ENCODE measurements around the gene SCUBE3.

The SCUBE3 gene

DNA sequence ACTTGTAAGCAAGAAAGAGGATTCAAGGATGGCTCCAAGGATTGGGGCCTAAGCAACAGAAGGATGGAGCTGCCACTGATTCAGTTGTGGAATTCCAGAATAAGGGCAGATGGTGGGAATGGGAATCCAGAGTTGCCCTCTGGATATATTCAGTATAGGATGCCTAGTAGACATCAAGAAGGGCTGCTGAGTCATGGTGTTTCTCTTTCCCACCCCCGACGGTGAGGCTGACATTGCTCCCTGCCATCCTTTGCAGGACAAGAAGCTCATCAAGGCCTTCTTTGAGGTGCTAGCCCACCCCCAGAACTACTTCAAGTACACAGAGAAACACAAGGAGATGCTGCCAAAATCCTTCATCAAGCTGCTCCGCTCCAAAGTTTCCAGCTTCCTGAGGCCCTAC, 34.5 kb downstream of the SCUBE3 start:
- no peak for ATAC-seq (ENCODE audit: insufficient read depth, low read depth)

DNA sequence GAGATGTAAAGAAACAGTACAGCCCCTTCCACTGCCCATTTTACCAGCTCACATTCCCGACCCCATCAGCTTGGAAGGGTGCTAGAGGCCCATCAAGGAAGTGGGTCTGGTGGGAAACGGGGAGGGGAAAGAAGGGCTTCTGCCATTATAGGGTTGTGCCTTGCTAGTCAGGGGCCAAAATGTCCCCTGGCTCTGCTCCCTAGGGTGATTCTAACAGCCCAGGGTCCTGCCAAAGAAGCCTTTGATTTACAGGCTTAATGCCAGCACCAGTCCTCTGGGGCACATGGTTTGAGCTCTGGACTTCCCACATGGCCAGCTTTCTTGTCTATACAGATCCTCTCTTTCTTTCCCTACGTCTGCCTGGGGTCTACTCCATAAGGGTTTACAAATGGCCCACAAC, 35.2 kb downstream of the SCUBE3 start:
- Histone ChIP-seq H2AFZ (ENCODE audit: low read depth, low read length) (no peak overlapping the region), H3K36me3 (ENCODE audit: insufficient read depth, low read length) (peaks cover 17% of the 10 kb centered on the region), H3K4me1 (ENCODE audit: insufficient read depth, low read length) (no peaks in the 10 kb centered on the region), H3K27ac (ENCODE audit: low read length) (no peak overlapping the region), H4K20me1 (ENCODE audit: insufficient read depth, low read length) (peaks cover 23% of the 10 kb centered on the region), H3K4me3 (ENCODE audit: low read depth in 1 of 2, low read length in 2 of 2) (no peak overlapping the region), H3K79me2 (ENCODE audit: insufficient read depth, low read length) (peaks cover 17% of the 10 kb centered on the region), H3K4me2 (ENCODE audit: insufficient read depth, low read length) (no peak overlapping the region), H3K9ac (ENCODE audit: low read depth, low read length) (no peak overlapping the region), H3K27me3 (ENCODE audit: insufficient read depth, low read length, poor library complexity) (no peaks in the 10 kb centered on the region), H3K9me3 (ENCODE audit: insufficient read depth, low read length, severe bottlenecking) (no peaks in the 10 kb centered on the region)
- TF ChIP-seq CTCF (IDR thresholded peaks at IDR 0.05; ENCODE audit: borderline replicate concordance, extremely low read depth, low read length, poor library complexity, severe bottlenecking) (no peak), EZH2 (IDR thresholded peaks at IDR 0.05; ENCODE audit: borderline replicate concordance, low read depth, low read length, severe bottlenecking) (no peak)
- no peak for DNase-seq
- no peak for ATAC-seq (ENCODE audit: insufficient read depth, low read depth)

More for the DNA sequence above, 34.5 kb downstream of the SCUBE3 start:
- Histone ChIP-seq H3K36me3 (ENCODE audit: insufficient read depth, low read length) (peaks cover 17% of the 10 kb centered on the region), H3K9ac (ENCODE audit: low read depth, low read length) (no peak overlapping the region), H3K4me3 (ENCODE audit: low read depth in 1 of 2, low read length in 2 of 2) (no peak overlapping the region), H2AFZ (ENCODE audit: low read depth, low read length) (no peak overlapping the region), H3K27ac (ENCODE audit: low read length) (no peak overlapping the region), H4K20me1 (ENCODE audit: insufficient read depth, low read length) (peaks cover 24% of the 10 kb centered on the region), H3K79me2 (ENCODE audit: insufficient read depth, low read length) (peaks cover 17% of the 10 kb centered on the region), H3K4me1 (ENCODE audit: insufficient read depth, low read length) (no peaks in the 10 kb centered on the region), H3K9me3 (ENCODE audit: insufficient read depth, low read length, severe bottlenecking) (no peaks in the 10 kb centered on the region), H3K4me2 (ENCODE audit: insufficient read depth, low read length) (no peak overlapping the region), H3K27me3 (ENCODE audit: insufficient read depth, low read length, poor library complexity) (no peaks in the 10 kb centered on the region)
- no peak for TF ChIP-seq CTCF (IDR thresholded peaks at IDR 0.05; ENCODE audit: borderline replicate concordance, extremely low read depth, low read length, poor library complexity, severe bottlenecking)
- TF ChIP-seq EZH2 (IDR thresholded peaks at IDR 0.05; ENCODE audit: borderline replicate concordance, low read depth, low read length, severe bottlenecking) = no peak
- DNase-seq = no peak

GRCh38 chr6:35251949-35252348, 38.2 kb downstream of the SCUBE3 start:
- no peaks in the 10 kb centered on the region for H3K4me1 ChIP-seq (ENCODE audit: insufficient read depth, low read length)
- H3K4me2 ChIP-seq (ENCODE audit: insufficient read depth, low read length) = no peak overlapping the region
- DNase-seq (no peak), ATAC-seq (ENCODE audit: insufficient read depth, low read depth) (no peak)
- H3K79me2 ChIP-seq (ENCODE audit: insufficient read depth, low read length) = peaks cover 20% of the 10 kb centered on the region
- H2AFZ ChIP-seq (ENCODE audit: low read depth, low read length) = no peak overlapping the region
- peaks cover 9% of the 10 kb centered on the region; the same call in 1 of the 2 replicates for H4K20me1 ChIP-seq (ENCODE audit: insufficient read depth, low read length)
- H3K9me3 ChIP-seq (ENCODE audit: insufficient read depth, low read length, severe bottlenecking) = no peaks in the 10 kb centered on the region
- H3K27me3 ChIP-seq (ENCODE audit: insufficient read depth, low read length, poor library complexity) = no peaks in the 10 kb centered on the region
- TF ChIP-seq EZH2 (IDR thresholded peaks at IDR 0.05; ENCODE audit: borderline replicate concordance, low read depth, low read length, severe bottlenecking) (no peak), CTCF (IDR thresholded peaks at IDR 0.05; ENCODE audit: borderline replicate concordance, extremely low read depth, low read length, poor library complexity, severe bottlenecking) (no peak)
- H3K9ac ChIP-seq (ENCODE audit: low read depth, low read length) = no peak overlapping the region
- H3K4me3 ChIP-seq (ENCODE audit: low read depth in 1 of 2, low read length in 2 of 2) = no peak overlapping the region
- no peak overlapping the region for H3K27ac ChIP-seq (ENCODE audit: low read length)
- no peaks in the 10 kb centered on the region; the same call in 1 of the 2 replicates for H3K36me3 ChIP-seq (ENCODE audit: insufficient read depth, low read length)

DNA sequence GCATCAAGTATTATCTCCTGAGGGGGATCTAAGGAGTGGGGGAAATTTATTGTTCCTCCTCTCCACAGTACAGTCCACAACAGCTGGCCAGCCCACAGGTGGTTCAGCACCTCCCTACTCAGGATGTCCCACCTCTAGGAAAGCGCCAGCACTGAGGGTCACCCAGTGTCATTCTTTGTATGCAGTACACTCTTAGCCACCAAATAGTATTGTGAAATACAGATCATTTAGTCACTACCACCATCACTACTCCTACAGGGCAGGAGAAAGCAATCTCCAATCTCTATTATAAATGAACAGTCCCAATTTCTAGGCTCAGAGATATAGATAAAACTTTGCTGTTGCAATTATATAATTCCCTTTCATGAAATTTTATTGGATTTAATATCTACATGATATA, 39.5 kb downstream of the SCUBE3 start:
- TF ChIP-seq CTCF (IDR thresholded peaks at IDR 0.05; ENCODE audit: borderline replicate concordance, extremely low read depth, low read length, poor library complexity, severe bottlenecking) (no peak), EZH2 (IDR thresholded peaks at IDR 0.05; ENCODE audit: borderline replicate concordance, low read depth, low read length, severe bottlenecking) (no peak)
- H3K36me3 ChIP-seq (ENCODE audit: insufficient read depth, low read length) = no peaks in the 10 kb centered on the region; the same call in 1 of the 2 replicates
- H3K27me3 ChIP-seq (ENCODE audit: insufficient read depth, low read length, poor library complexity) = no peaks in the 10 kb centered on the region
- no peaks in the 10 kb centered on the region for H3K9me3 ChIP-seq (ENCODE audit: insufficient read depth, low read length, severe bottlenecking)
- H3K4me1 ChIP-seq (ENCODE audit: insufficient read depth, low read length) = peaks cover 9% of the 10 kb centered on the region
- peaks cover 28% of the 10 kb centered on the region for H3K79me2 ChIP-seq (ENCODE audit: insufficient read depth, low read length)
- H4K20me1 ChIP-seq (ENCODE audit: insufficient read depth, low read length) = peaks cover 7% of the 10 kb centered on the region; the same call in 1 of the 2 replicates
- H3K4me3 ChIP-seq (ENCODE audit: low read depth in 1 of 2, low read length in 2 of 2) = no peak overlapping the region
- ATAC-seq (ENCODE audit: insufficient read depth, low read depth) (no peak), DNase-seq (no peak)
- H3K4me2 ChIP-seq (ENCODE audit: insufficient read depth, low read length) = no peak overlapping the region
- H2AFZ ChIP-seq (ENCODE audit: low read depth, low read length) = no peak overlapping the region
- no peak overlapping the region for H3K27ac ChIP-seq (ENCODE audit: low read length)
- no peak overlapping the region for H3K9ac ChIP-seq (ENCODE audit: low read depth, low read length)
